SKM-1 (cell line): ENCODE results near the gene HSPB9.
"Not testable (repeated sequence)": the region's sequence is repeated elsewhere in the genome, so short reads cannot be mapped to it uniquely, and the experiment has no call there.

Experiments used
- DNase-seq: peaks from one replicate; lab custom pipeline; 2025; ENCODE audit not compliant: unreplicated experiment; lab: John Stamatoyannopoulos, UW

Gene HSPB9

GRCh38 chr17:42118545-42118944 is 4.1 kb upstream of the HSPB9 start:
- DNase-seq, result peak; percentile 12

- DNase-seq, result no peak
Measured at GRCh38 chr17:42119301-42119700, 3.3 kb upstream of the HSPB9 start.

- DNase-seq, result no peak
Measured at GRCh38 chr17:42120161-42120769, 2.3 kb upstream of the HSPB9 start.

DNA sequence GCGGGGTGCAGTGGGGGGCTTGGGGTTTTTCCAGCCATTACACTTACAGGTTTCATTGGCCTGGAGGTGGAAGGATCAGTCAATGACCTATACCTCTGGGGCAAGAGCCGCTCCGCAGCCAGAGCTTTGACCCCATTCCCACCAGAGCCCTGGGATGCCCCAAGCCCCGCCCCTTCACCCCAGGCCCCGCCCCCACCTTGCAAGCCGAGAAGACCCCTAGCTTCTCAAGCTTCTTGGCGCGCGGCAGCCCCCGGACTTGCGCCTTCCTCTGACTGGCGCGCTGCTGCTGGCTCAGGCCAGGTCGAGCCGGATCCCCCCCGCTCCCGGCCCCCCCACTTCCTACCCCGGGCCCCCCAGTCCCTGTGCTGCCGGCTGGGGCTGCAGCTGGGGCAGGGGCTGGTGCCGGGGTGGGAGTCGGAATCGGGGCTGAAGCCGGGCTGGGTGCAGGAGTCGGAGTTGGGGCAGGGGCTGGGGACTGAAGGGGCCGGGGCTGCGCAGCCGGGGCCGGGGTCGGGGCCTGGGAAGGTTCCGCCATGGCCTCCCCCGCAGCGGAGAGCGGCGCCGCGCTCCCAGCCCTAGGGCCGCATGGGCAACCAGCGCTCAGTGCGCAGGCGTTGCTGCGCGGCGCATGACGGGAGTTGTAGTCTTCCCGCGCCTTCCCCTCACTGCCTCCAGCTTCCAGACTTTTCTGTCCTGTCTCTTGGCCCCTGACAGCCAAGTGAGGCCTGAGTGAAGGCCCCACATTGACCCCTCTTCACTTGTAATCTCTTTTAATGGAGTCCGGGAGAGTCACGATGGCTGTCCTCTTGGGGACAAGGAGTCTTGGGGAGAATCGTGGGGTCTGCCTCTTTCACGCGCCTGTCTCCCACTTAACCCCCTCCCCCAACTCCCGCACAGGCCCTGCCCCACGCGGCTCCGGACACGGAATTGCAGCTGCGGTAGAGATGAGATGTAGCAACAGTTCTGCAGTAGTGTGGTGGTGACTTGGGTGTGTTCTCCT is 1.5 kb upstream of the HSPB9 start, which contains the start of gene KAT2A:
Gene KAT2A, minus strand, starts transcription at position 598 of the 1,000 bp plus-strand sequence. Its CDS starts 63 bp downstream, at position 535.
- peak; percentile 62 for DNase-seq

GRCh38 chr17:42124256-42124655 is 1.7 kb downstream of the HSPB9 start:
- DNase-seq, result no peak

- DNase-seq, result no peak
Measured at GRCh38 chr17:42125565-42125964, 3.0 kb downstream of the HSPB9 start.

DNA sequence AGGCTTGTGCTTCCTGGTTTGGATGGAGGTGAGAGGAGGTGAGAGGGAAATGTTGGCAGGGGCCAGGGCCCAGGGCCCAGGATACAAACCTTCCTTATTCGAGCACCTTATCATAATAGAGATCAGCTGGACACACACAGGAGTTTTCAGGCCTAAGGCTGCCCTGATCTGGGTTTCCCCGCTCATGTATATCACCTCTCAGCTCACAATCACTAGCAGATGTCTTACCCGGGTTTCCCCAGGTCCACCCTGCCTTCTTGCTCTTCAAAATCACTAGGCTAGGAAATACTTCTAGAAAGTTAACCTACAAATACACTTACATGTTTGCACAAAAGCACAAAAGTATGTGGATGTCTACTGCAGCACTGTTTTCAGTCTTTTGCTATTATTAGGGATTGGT is 4.2 kb downstream of the HSPB9 start:
- no peak for DNase-seq

DNA sequence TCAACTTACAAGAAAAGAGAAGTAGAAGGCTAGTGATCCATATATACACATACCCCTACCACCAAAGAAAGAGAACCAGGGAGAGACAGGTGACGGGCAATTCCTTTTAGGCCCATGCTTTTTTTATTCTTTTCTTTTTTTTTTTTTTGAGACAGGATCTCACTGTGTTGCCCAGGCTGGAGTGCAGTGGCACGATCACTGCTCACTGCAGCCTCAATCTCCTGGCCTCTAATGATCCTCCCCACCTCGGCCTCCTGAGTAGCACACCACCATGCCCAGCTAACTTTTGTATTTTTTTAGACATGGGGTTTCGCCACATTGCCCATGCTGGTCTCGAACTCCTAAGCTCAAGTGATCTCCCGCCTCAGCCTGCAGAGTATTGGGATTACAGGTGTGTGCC is 4.8 kb downstream of the HSPB9 start:
- no peak for DNase-seq

- DNase-seq, result no peak
Measured at GRCh38 chr17:42129109-42129837, 6.7 kb downstream of the HSPB9 start.

DNA sequence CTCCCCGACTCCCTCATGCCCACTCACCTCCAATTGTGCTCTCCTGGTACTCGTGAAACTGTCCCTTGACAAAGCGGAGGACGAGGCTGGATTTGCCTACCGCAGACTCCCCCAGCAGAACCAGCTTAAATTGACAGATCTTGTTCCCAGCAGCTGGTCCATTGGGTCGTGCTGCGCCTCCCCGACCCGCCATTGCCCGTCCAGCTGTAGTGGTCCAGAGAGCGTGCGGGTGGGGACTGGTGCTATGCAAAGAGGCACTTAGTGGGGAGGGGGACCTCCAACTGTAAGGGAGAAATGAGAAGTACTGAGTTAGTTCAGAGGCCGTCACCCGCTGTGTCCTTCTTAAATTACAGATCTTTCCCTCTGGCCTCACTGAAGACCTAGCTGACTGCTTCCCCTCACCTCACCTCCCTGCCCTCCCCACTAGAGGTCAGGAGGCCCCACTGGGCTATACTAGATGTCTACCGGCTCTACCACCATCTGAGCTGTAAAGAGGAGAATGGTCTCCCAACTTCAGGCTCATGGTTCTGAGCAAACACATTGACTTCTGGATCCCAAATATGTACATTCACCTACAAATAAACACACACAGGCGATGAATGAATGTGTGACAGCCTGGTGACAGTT is 7.8 kb downstream of the HSPB9 start:
- DNase-seq, result no peak

DNA sequence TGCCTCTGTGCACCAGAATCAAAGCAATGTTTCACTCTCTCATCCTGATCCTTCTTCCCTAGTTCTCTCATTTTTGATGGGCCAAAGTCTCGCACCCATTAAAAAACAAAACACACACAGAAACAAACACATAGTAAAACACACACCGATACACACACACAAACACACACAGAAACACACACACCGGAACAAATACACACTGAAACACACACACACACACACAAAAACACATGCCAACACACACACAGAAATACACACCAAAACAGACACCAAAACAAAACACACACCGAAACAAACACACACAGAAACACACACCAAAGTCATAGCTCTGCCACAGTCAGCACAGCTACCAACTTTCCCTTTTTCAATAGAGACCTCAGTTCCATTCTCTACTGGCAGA is 8.6 kb downstream of the HSPB9 start:
- no peak for DNase-seq

DNA sequence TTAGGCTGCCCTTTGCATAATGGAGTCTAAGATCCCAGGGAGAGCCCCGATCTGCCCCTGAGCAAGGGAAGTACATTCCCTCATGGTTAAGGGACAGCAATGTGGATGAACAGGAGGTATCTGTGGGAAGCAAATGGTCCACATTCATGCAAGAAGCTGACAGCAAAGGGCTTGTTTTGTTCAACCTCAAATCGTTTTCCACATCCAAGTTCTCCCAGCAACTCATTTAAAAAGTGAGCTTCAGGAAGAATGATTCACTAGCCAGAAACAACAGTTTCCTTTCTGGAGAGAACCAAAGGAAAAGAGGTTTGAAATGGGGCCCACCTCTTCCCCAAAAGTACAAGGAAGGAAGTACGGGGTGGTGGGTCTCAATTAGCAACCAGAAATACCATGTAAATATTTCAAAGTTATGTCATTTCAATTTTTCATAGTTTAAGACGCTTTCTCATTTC is 9.4 kb downstream of the HSPB9 start:
- no peak for DNase-seq

DNA sequence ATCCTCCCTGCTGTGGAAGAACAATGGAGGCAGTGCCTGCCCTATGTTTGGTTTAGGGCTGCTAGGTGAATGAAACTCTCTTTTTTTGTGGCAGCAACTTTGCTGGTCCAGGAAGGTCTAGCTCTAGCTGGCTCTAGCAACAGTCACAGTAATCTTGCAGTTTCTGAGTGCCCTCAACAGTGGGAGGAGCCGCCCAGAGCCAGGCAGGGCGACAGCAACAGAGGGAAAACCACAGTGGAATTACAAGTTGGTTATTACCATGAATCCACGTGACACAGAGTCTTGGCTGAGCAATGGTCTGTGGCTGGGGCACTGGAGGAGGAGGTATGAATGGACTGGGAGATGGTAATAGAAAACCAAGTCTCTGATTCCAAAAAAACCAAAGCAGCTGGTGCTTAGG is 10.3 kb downstream of the HSPB9 start:
- peak; percentile 23 for DNase-seq

- no peak for DNase-seq
Measured at GRCh38 chr17:42133461-42134041, 10.9 kb downstream of the HSPB9 start.

DNA sequence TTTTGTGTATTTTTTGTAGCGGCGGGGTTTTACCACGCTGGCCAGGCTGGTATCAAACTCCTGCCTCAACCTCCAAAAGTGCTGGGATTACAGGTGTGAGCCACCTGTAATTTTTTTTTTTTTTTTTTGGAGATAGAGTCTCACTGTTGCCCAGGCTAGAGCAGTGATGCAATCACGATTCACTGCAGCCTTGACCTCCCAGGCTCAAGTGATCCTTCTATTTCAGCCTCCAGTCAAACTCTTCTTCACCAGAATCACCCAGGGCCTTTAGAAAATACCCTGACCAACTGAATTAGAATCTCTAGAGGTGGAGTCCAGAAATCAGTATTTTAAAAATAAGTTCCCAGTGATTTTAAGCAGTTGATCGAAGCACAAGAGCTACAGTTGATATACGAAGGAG is 12.5 kb downstream of the HSPB9 start:
- DNase-seq, result no peak

GRCh38 chr17:42135664-42136653 is 13.4 kb downstream of the HSPB9 start:
- DNase-seq, result peak; percentile 26

DNA sequence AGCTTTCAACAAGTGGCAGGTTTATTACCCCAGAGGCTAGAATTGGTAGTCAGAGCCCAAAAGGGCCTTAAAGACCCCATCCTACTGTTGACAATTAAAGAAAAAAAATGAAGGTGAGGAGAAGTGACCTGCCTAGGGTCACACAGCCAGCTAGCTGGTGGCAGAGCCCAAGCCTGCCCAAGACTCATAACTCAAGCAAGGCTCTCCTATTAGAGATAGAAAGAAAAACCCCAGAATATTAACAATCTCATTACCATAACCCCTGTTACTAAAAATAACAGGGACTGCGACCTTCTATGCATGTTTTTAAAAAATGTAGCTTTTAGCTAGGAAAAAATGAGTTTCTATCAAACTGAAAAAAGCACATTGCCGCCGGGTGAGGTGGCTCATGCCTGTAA is 14.0 kb downstream of the HSPB9 start:
- DNase-seq, result no peak

DNA sequence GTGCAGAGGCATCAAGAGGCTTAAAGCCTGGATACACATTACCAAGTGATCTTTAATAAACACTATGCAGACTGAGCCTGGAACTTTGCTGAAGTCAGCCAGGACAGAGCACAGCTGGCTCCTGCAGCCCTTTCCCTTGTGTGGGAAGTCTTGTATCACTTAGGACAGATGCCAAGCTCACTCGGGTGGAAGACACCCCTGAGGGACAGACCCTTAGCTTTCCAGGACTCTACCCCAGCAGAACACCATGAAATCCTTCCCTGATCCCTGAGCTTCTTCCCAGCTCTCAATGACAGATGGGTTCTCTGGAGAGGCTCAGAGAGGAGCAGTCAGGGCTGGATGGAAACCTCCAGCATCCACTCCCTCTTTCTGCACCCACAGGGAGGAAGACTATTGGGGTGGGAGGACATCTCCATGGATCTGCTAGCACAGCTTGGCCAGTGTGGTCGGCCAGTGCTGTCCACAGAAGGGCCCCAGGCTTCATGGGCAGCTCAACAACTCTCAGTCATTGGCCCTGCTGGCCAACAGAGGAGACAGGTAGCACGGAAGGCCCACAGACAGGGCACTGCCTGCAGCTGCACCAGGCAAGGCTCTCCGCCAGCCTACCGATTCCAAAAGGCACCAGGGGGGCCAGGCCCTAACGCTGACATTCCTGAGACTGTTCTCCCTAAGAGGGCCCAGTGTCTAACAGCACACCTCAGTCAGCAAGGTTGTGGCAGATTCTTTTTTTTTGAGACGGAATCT is 16.3 kb downstream of the HSPB9 start:
- DNase-seq, result no peak

DNA sequence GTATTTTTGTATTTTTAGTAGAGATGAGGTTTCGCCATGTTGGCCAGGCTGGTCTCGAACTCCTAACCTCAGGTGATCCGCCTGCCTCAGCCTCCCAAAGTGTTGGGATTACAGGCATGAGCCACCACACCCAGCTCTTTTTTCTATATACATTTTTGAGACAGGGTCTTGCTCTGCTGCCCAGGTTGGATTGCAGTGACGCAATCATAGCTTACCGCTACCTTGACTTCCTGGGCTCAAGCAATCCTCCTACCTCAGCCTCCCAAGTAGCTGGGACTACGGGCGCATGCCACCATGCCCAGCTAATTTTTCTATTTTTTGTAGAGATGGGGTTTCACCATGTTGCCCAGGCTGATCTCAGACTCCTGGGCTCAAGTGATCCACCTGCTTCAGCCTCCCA is 18.1 kb downstream of the HSPB9 start:
- not testable (repeated sequence) for DNase-seq
